A172 (cell line): ENCODE measurements around the gene CAPN11. TPM values are rescaled to one million over a fixed set of nuclear protein-coding genes. Genes with fewer than 3 reads are reported as not detected.

Source experiments
- DNase-seq: peaks from one replicate; pipeline ENCODE4 v3.0.0-alpha.2; 2015; ENCODE audit warnings: low spot score
- total RNA-seq: library from RNA; depleted of rRNA; stranded (reverse); fragments of >200 nt; shearing (Covaris generic); gene quantifications from 2 replicates; pipeline ENCODE4 v1.2.3, GENCODE V29; 2014

The CAPN11 gene
- total RNA-seq, 1 experiment from 2014 or later: not detected

GRCh38 chr6:44154067-44154466 lies 4.6 kb upstream of the CAPN11 start:
- DNase-seq: no peak

- no peak for DNase-seq
These were observed 2.0 kb upstream of the CAPN11 start for GRCh38 chr6:44156494-44157151.

- no peak for DNase-seq
These were observed 1.5 kb upstream of the CAPN11 start for GRCh38 chr6:44157152-44157521.

- peak; percentile 65 for DNase-seq
These were observed 3.3 kb downstream of the CAPN11 start for GRCh38 chr6:44161997-44162338.

- DNase-seq: no peak
These were observed 4.4 kb downstream of the CAPN11 start for GRCh38 chr6:44162876-44163625.

- DNase-seq: no peak
These were observed 7.5 kb downstream of the CAPN11 start for GRCh38 chr6:44166116-44166515.

GRCh38 chr6:44166591-44167184 lies 8.1 kb downstream of the CAPN11 start:
- no peak for DNase-seq

GRCh38 chr6:44167567-44167966 lies 8.9 kb downstream of the CAPN11 start:
- no peak for DNase-seq

GRCh38 chr6:44169154-44169553 lies 10.5 kb downstream of the CAPN11 start:
- DNase-seq: no peak

- no peak for DNase-seq
These were observed 11.4 kb downstream of the CAPN11 start for GRCh38 chr6:44169886-44170570.

- DNase-seq: no peak
These were observed 13.4 kb downstream of the CAPN11 start for GRCh38 chr6:44171899-44172546.

- DNase-seq: peak; percentile 79
These were observed 14.3 kb downstream of the CAPN11 start for GRCh38 chr6:44172731-44173500.

- no peak for DNase-seq
These were observed 17.6 kb downstream of the CAPN11 start for GRCh38 chr6:44176130-44176761.

- DNase-seq: no peak
These were observed 18.3 kb downstream of the CAPN11 start for GRCh38 chr6:44176762-44177509.

- DNase-seq: peak; percentile 42
These were observed 19.2 kb downstream of the CAPN11 start for GRCh38 chr6:44177691-44178423.

GRCh38 chr6:44178424-44179071 lies 19.9 kb downstream of the CAPN11 start:
- DNase-seq: no peak

- DNase-seq: no peak
These were observed 20.5 kb downstream of the CAPN11 start for GRCh38 chr6:44179072-44179536.

- DNase-seq: no peak
These were observed 21.0 kb downstream of the CAPN11 start for GRCh38 chr6:44179648-44180047.

GRCh38 chr6:44180406-44180805 lies 21.8 kb downstream of the CAPN11 start:
- DNase-seq: no peak
